HFF-Myc (cell line): ENCODE results near the gene LCNL1.

Experiments used
- DNase-seq: peaks from one replicate; pipeline ENCODE4 v3.0.0-alpha.2; 2011; ENCODE audit warnings: low read depth; ENCODE audit errors: extremely low read depth
- H3K4me3 ChIP-seq: replicated peaks from 2 replicates; pipeline ENCODE4 v1.5.1; 2011; ENCODE audit warnings: low read depth, mild to moderate bottlenecking, control low read depth, low read length
- TF ChIP-seq, protein P1 (sequence below): IDR thresholded peaks from 2 replicates; pipeline ENCODE4 v1.5.1; 2012; ENCODE audit warnings: mild to moderate bottlenecking, low read depth, low read length, control low read depth; ENCODE audit errors: missing control alignments

The LCNL1 gene

DNA sequence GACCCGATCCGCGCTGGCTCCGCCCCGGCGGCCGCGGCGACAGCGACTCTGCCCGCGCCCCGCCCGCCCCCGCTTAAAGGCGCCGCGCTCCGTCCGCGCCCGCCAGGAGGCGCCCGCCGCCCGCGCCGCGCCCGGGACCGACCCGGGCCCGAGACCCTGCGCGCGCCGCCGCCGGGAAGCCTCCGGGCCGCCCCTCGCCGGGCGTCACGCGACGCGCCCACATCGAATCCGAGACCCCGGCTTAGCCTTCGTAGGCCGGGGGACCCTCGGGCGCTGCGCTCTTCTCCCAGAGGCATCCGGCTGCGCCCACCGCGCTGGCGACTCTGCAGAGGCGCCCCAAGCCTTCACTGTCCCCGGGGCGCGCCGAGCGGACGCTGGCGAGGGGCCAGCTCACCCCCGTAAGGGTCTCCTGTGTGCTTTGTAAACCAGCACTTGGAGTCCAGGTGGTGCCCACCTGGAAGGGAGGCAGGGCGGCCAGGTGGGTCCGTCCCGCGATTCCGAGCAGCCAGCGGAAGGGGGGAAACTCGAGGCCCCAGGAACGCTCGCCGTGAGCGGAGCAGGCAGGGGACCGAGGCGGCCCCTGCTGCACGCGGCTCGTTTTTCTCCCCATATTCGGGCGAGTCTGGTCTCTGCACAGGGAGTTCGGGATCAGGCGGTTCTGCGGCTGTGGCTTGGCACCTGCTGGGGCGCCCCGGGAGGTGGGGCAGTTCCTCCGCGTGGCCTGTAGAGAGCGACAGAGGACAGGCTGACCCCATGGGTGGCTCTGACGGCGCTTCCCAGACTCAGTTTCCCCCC is 45.7 kb downstream of the LCNL1 start:
- TF ChIP-seq, protein P1, sequence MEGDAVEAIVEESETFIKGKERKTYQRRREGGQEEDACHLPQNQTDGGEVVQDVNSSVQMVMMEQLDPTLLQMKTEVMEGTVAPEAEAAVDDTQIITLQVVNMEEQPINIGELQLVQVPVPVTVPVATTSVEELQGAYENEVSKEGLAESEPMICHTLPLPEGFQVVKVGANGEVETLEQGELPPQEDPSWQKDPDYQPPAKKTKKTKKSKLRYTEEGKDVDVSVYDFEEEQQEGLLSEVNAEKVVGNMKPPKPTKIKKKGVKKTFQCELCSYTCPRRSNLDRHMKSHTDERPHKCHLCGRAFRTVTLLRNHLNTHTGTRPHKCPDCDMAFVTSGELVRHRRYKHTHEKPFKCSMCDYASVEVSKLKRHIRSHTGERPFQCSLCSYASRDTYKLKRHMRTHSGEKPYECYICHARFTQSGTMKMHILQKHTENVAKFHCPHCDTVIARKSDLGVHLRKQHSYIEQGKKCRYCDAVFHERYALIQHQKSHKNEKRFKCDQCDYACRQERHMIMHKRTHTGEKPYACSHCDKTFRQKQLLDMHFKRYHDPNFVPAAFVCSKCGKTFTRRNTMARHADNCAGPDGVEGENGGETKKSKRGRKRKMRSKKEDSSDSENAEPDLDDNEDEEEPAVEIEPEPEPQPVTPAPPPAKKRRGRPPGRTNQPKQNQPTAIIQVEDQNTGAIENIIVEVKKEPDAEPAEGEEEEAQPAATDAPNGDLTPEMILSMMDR = no peak
- peak overlapping the region; percentile 45 for H3K4me3 ChIP-seq
- DNase-seq = no peak

DNA sequence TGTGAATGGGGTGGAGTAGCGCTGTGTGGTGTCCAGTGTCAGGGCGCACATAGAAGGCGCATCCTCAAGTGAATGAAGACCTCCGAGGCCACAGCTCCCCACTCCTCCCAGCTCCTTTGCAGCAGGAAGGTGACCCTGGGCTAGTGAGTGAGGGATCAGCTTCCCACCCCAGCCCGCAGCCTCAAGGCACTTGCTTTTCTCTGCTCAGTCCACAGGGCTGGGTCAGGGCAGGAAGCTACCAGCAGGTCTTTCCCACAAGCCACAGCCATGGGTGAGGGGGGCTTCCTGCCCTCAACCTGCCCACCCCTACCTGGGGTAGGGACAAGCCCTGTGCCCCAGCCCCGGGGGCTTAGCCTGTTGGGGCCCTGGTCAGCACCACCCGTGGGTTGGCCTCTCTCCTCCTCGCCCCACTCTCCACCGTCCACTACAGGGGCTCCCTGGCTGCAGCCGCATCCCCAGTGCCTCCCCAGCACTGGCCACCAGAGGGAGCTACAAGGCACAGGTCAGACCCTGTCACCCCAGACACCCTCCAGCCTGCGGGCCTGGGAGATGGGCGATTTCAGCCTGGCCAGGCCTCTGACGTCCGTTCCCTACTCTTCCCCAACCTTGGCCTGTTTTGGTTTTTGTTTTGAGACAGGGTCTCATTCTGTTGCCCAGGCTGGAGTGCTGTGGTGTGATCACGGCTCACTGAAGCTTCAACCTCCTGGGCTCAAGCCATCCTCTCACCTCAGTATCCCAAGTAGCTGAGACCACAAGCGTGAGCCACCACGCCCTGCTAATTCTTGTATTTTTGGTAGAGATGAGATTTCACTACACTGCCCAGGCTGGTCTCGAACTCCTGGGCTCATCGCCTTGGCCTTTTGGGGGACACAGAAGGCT is 46.5 kb downstream of the LCNL1 start:
- H3K4me3 ChIP-seq = no peak overlapping the region; the same call in 1 of the 2 replicates
- TF ChIP-seq, protein P1 = peak; percentile 96
- no peak for DNase-seq

DNA sequence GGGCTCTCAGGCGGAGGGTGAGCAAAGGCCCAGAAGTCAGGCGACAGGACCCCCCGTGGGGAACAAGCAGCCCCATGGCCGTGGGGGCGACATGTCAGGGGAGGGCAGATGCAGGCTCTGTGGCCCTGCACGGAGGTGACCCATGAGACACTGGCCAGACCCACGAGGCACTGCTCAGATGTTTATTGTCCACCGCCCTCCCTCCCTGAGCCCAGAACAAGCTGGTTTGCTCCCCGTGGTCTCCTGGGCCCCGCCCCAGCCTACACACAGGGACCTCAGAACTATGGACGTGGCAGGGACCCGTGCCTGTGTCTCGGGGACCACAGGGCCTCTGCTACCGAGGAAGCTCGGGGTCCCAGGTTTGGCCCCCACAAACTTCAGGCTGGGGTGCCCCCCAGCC is 47.2 kb downstream of the LCNL1 start:
- DNase-seq = no peak
- H3K4me3 ChIP-seq = no peak overlapping the region
- TF ChIP-seq, protein P1 = no peak

DNA sequence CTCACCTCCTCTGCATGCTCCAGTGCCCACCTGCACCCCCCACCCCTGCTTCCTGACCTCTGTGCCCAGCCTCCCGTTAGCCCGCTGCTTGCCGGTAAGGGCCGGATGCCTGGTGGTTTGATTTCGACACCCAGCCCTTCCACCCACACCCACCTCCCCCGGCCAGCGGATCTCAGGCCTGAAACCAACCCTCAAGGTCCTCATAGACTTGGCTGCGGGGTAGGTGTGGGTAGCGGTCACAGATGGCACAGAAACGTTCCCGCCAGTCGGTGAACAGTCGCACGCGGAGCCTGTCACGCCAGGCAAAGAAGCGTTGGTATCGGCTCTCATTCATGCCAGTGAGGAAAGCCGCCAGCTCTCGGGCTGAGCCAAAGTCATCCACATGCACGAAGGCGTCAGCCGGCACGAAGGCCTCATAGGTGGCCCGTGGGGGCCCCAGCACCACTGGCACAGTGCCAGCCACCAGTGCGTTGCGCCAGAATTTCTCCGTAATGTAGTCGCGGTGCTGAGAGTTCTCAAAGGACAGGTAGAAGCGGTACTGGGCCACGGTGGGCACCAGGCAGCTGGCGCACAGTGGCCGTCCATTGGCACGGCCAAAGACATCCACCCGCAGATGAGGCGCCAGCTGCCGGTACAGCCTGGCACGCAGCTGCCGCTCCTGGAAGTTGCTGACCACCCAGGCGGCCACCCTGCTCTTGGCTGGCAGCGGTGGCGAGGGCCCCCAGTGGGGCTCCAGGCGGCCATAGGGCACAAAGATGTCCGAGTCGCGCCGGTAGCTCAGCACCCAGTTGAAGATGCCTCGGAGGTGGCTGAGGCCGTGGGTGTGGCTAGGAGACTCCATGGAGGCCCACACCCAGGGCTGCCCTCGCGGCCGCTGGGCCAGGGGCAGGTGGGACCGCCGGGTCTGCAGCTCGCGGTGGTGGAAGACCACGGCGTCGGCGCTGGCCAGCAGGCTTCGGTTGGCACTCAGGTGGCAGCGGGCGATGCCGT is 48.0 kb downstream of the LCNL1 start:
- TF ChIP-seq, protein P1 = no peak
- no peak overlapping the region for H3K4me3 ChIP-seq
- DNase-seq = no peak

DNA sequence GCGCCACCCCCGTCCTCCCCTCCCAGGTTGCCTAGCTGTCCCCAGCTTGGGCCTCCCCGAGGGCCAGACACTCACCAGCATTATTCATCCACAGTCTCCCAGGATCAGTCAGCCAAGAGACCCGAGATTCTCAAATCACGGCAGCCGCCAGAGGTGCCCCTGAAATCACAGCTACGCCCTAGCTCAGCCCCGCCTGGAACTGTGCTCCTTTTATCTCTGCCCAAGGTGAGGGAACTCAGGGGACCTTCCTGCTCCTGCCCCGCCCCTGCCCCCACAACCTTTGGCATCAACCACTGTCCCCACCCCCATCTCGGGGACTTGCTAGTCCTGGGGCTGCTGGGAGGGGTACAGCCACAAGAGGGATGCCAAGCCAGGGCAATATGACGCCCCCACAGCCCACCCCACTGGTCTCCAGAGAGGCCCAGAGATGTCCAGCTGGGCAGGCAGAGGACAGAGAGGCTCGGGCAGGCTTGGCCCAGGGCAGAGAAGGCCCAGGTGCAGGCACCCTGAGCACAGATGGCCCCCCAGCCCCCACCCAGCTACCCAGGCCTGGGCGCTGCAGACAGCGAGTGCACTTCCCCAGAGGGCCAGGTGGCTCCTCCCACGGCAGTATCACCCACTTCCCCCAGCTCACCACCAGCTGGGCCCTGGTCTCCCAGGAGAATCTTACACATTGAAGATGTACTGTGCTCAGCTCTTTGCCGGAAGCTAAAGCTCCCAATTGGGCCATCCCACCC is 49.3 kb downstream of the LCNL1 start, which contains the start of gene FUT7:
TSS of gene FUT7 (minus strand) at position 185 of the 737 bp plus-strand sequence. CDS start at position 88, 97 bp downstream.
- TF ChIP-seq, protein P1 = no peak
- no peak for DNase-seq
- H3K4me3 ChIP-seq = no peak within 1 kb of the TSS
